ENCODE data around the gene BRD4.

DNA sequence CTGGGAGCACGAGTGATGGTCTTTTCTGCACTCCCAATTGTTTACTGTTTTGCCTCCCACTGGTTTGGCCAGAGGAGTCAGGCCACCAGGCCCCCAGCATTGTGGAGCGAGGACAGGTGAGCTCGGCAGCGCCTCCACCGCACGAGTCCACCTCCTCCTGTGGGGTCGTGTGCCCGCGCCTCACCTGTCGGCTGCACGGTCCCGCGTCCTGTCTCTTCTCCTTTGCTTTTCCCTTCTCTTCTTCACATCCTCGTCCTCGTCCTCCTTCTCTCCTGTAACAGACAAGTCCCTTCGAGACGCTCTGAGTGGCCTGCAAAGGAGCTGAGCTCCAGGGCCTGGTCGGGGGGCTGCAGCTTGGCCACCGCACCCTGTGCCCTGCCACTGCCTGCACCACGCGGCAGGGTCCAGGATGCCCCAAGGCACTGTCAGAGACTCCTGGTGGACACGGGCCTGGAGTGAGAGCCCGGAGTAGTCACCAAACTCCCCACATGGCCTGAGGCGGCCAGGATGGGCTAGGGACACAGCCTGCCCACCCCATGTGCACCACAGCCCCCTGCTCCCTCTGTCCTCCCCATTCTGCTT lies 35.8 kb upstream of the BRD4 start:
- TF ChIP-seq POLR2AphosphoS5 (IDR thresholded peaks at IDR 0.05), result no peak
- no peak for TF ChIP-seq CTCF (IDR thresholded peaks at IDR 0.05)
- no peak for TF ChIP-seq POLR2A (IDR thresholded peaks at IDR 0.05)

Measured in suprapubic skin (tissue), 4 donors.